GM19193 (cell line): ENCODE measurements around the gene REXO4.
A peak's percentile ranks its signal among the peaks of the same experiment; 100 is the strongest.

Source experiments
- POLR2A ChIP-seq: IDR thresholded peaks from 4 replicates; pipeline ENCODE4 v1.6.1; 2011; ENCODE audit not compliant: insufficient read depth, insufficient read length; ENCODE audit errors: extremely low read depth

The REXO4 gene

DNA sequence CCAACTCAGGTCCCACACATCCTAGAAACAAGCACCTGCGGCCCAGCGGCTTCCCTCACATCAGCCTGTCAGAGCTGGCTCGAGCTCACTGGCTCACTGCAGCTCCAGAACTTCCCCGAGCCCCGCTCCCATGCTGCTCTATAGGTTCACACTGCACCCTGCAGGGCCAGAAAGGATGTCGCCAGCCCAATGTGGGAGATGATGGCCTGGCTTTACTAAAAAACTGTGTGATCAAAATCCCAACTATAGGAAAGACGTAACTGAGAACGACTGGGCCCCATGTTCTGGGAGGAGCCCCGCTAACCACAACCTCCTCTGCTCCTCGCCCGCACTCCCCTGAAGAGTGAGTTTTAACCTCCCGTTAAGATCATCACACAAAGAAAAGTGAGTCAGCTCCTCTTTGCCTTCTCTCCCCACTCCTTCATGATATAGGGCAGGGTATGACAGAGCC is 46.5 kb downstream of the REXO4 start:
- no peak for TF ChIP-seq POLR2A

DNA sequence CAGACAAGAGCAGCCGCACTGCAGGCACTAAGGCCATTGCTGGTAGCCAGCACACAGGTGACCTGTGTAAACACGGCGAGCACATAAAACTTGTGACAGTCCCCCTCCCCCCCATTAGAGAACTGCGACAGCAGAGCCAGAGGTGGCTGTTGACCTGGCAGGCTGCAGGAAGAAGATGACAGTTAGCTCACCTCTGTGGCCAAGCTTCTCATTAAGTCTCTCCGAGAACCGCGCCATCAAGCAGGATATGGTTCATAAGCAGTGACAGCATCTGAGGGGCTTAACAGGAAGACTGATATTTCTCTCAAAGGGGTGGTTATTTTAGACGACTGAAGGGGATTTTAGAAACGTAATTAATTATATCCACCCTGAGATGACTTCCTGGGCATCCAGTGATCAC is 47.1 kb downstream of the REXO4 start:
- no peak for TF ChIP-seq POLR2A

DNA sequence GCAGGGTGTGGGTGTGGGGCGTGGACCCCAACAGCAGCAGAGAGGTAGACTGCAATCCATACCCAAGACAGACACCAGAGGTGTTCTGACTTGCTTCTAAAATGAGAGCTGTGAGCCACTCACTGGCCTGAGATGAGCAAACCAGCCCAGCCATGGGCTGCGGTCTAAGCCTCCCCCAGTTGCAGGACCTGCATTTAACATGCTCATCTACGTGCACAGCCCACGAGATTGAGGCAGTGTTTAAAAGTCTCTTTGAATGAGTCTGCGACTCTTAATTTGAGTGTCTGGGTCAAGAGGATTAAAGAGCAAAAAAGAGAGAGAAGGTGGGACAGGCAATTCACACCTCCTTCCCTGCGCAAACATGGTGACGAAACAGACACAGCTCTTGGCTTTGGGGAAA is 47.9 kb downstream of the REXO4 start:
- TF ChIP-seq POLR2A = no peak

DNA sequence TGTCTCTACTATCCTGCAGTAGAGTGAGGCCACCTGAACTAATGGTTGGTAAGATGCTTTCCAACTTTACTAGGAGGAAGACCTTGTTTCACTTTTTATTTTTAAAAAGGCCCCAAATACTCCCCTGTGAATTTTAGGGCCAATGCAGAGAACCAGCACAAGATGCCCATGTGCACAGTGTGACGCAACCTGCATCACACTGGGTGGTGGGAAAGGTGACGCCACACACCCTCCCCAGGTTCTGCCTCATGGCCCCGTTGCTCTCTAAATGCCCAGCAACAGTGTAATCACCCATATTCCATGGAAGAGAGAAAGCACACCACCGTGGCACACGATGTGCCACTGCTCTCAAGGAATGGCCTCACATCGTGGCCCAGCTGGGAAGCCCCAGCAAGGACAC is 48.4 kb downstream of the REXO4 start:
- no peak for TF ChIP-seq POLR2A

DNA sequence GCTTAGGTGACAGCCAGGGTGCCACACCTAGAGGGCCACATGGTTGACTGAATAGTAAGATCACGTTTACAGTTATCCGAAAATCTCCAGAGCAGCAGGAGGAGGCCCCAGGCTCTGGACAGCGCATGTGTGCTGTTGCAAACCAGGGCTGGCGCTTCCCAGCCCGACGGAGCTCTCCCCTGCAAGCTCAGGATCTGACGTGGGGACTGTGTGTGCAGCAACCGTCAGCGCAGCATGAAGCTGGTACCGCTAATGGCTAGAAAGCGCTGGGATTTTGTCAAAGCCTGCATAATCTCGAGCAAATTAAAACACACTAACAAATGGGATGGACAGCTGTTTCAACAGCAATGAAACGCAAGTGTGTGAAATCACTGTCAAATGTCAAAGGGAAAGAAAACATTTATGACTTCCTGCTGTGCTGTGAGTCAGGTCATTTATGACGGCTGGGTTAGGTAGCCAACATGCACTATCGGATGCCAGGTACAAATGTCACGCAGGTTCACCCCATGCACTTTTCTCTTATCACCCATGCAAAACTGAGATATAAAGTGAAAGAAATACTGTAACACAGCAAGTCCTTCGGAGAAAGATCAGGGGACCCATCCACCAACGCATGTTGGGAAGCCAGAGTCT is 49.4 kb downstream of the REXO4 start:
- no peak for TF ChIP-seq POLR2A

DNA sequence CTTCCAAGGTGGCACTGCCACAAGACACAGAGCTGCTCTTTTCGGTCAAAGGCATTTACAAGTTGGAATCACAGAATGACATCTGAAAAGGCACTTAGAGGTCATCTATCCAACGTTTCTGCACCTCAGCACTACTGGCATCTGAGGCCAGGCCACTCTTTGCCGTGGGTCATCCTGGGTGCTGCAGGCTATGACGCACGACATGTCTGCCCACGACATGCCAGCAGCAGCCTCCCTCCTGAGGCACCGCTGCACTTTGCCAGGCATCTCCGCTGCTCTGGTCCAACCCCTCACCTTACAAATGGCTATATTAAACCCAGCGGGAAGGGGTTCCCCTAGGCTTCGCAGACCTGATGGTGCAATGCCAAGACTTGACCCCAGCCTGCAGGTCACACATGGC is 50.0 kb downstream of the REXO4 start:
- no peak for TF ChIP-seq POLR2A

DNA sequence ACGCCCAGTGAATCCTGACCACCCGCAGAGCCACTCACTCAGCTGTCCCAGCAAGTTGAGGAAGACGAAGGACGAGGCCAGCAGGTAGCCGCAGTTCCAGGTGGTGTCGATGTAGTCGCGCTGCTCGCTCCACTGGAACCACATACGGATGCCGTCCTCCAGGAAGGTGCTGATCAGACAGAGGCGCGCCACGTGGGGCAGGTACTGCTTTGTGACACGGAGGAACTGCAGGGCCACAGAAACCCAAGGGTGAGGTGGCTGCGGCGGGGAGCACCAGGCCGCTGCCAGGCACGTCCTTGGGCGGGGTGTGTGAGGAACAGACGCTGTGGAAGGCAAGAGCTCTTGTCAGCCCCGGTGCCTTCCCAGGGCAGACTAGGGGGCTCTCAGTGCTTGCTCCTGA is 50.6 kb downstream of the REXO4 start:
- no peak for TF ChIP-seq POLR2A

DNA sequence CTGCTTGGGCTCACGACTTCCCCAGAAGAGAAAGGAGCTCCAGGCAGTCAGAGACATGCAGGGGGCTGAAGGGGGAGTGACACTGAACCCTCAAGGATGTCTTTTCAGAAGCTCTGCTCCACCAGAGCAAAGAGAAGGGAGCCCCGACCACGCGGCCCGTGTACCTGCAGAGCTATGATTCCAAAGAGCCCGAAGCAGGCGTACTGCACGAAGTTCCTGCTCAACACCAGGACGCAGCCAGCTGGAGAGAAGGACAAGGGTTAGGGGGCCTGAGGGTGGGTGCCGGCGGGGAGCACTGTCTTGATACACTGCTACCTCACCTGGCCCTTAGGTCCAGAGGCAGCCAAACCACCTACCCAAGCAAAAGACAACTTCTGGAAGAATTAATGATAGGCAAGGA is 51.4 kb downstream of the REXO4 start:
- TF ChIP-seq POLR2A = no peak

DNA sequence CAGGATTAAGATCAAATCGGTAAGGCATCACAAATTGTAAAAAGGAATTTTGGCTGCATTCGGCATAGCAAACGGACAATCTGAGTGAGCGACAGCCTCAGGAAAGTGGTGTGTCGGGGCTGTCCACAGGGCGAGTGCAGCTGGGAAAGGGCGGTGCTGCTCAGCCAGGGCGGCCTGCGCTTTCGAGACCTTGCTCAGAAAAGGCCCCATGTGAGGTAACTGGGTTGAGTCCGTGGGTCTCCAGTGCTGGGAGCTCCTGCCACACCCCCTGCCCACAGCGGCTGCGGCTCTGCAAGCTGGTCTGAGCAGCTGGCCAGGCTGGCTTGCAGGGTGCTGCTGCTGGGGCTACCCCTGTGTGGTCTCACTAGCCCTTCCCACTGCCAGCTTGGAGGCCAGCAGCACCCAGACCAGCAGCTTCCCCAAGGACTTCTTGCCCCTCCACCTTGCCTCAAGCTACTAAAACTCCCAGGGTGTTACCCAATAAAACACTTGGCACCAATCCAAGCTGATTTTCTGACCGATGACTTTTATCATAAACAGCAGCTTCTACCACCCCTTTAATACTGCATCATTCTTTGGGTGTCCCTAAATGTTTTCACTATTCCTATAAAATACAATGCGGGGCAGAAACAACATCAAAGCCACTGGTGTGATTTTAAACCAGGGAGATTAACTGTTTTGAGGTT is 55.3 kb downstream of the REXO4 start:
- TF ChIP-seq POLR2A = peak; percentile 20

DNA sequence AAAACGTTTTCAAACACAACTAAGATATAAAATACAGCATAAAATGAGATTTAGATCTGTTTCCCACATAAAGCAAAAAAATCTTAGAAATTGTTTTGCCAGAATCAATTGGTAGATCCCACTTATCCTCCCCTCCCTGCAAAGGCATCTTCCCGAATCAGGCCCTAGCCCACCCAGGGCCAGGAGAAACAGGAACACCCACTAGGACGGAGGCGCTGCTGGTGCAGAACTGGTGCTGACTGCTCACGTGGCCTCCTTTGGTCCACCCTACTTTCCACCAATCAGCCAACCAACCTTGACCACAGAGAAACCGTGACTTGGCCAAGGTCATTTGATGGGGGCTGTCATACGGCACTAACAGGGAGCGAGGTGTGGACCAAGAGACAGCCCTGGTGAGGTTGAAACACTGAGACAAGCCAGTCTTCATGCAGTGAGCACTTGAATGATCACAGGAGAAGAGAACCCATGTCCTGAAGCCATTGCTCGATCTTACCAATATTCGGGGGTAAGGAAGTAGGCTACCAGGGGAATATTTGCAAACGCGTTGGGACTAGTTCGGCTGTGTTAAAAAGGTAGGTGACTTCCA is 56.2 kb downstream of the REXO4 start:
- no peak for TF ChIP-seq POLR2A

DNA sequence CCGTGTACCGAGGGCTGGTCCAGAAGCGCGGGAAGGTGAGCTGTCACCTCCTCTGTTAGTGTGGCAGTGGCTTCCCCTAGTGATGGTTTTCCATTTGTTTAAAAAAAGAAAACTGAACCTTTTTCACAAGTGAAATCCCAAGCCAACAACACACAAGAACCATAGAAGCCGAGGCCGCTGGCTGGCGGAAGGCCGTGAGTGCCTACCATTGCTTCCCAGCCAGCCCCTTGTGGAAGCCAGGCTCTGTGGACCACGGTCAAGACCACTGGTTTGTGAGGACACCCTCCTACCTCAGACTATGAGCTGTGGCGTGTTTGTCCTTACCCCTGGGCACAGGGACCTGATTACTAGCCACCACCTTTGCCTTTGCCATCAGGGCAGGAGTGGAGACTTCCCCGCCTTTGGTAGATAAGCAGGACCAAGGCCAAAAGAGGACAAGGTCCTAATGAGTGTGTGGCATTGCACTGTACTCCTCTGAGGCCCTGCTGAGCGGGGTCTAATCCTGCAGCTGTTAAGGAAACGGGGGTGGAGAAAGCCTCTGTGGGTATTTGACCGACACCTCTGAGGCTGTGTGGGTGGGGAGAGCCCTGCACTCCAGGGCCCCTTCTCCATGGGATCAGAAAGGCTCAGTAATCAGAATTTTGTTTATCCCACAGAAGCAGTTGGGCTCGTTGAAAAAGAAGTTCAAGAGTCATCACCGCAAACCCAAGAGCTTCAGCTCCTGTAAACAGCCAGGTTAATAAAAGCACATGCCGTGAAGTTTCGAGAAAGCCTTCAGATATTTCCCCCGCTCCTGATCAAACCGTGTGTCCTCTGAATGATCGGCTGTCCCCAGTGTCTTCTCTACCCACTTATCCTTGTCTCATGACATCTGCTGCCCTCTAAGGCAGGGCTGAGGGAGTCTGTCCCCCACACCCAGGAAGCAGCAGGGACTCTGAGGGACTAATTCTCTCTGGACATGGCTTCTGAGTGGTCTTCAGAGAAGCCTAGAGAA is 57.1 kb downstream of the REXO4 start:
- peak; percentile 5 for TF ChIP-seq POLR2A

DNA sequence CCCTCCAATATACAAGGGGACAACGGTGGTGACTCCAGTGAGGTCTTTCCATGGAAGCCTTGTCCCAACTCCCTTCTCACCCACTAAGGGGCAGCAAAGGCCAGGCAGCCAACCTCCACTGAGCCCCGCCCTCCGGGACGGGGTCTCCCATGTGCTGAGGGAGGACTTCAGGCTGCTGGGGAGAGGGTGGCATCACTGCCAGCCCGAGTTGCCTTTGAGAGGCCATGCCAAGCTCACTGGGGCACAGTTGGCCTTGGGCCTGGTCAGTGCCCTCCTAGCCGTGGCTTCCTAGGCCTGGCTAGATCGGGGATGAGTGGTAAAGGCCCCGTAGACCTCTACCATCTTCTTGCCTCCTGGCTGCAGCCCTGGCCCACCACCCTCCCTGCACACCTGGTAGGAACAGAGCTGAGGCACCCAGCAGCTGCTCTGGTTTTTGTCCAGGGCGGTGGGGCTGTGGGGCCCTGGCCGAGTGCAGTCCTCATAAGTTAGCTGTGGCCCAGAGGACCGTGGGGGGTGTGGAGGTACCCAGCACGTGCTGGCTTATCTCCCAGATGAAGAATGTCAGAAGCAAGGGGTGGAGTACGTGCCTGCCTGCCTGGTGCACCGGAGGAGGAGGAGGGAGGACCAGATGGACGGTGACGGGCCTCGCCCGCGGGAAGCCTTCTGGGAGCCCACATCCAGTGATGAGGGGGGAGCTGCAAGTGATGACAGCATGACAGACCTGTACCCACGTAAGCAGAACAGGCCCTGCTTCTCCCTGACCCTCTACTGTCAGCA is 58.2 kb downstream of the REXO4 start:
- no peak for TF ChIP-seq POLR2A

DNA sequence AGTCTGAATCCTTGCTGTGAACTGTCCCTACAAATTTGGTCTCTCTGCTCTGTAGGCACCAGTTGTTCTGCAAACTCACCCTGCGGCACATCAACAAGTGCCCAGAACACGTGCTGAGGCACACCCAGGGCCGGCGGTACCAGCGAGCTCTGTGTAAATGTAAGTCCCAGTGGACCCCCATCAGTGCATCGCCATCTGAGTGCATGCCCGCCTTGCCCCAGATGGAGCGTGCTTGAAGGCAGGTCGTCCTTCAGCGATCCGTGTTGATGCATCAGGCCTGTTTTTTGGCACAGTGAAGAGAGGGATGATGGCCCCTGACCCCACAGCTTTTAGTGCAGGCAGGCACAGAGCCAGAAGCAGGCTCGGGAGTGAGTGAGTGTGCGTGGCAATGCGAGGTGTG is 60.2 kb downstream of the REXO4 start:
- no peak for TF ChIP-seq POLR2A

DNA sequence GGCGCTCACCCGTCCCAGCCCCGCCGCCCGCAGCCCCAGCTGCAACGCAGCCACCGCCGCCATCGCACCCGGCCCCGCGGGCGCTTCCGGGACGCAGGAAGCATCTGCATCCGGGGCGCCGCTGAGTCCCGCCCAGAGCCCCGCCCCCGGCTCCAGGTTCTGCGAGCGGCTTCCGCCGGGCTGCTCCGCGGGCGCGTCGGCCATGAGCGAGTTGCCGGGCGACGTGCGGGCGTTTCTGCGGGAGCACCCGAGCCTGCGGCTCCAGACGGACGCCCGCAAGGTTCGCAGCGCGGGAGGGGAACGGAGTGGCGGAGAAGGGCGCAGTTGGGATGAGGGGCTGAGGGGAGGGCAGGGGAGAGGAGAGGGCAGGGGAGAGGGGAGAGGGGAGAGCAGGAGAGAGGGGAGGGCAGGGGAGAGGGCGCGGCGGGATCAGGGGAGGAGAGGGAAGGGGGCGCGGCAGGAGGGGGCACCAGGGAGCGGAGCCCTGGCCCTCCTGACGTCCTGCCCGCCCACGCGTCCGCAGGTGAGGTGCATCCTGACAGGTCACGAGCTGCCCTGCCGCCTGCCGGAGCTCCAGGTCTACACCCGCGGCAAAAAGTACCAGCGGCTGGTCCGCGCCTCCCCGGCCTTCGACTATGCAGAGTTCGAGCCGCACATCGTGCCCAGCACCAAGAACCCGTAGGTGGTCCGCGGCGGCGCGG is 61.3 kb downstream of the REXO4 start, which contains the start of the genes SURF1 and SURF2:
Gene SURF1 (minus strand): TSS at position 97 of the 701 bp plus-strand sequence. CDS start 34 bp downstream, at position 63.
Gene SURF2 (plus strand): TSS at position 160 of the 701 bp plus-strand sequence. CDS start 43 bp downstream, at position 203.
- peak; percentile 85 for TF ChIP-seq POLR2A
